ENCODE results near the gene FAM117B. TPM values are rescaled to one million over a fixed set of nuclear protein-coding genes. Genes with fewer than 3 reads are reported as not detected.
A peak's percentile ranks its signal among the peaks of the same experiment; 100 is the strongest.

Gene FAM117B
- polyA plus RNA-seq, 4 donors: 1.4 to 15.0 (median 3.1) TPM

DNA sequence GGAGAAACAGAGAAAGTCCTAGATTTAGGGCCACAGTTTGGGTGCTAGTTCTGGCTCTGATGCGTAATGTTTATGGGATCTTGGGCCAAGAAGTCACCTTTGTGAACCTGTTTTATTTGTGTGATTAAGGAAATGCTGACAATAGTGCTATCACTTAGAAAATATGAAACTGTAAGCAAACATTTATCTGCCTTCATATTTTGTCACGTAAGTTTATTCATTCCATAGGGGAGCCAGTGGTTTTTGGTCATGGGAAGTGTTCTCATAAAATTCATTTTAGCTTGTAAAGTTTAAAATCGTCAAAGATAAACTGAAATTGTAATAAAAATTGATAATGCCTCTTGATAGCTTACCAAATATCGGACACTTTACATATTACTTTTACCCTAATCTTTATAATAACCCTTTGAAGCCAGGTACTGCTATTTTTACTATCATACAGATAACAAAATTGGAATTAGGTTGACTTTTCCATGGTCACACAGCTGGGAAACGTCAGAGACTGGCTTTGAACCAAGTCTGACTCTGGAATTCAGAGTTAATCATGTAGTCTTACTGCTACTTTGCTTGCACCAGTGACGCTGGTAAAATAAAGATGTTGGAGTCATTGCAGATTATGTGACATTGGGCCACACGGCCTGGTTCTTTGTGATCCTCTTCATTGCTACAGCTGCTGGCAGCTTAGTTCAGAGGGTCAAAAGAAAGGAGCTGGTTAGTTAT lies 137.1 kb downstream of the FAM117B start:
- H3K27me3 ChIP-seq (ENCODE audit: control insufficient read depth in 3 of 3, insufficient read depth in 3 of 3, low read length in 3 of 3): no peaks in the 10 kb centered on the region
- no peaks in the 10 kb centered on the region for H3K9me3 ChIP-seq (ENCODE audit: control insufficient read depth in 2 of 2, insufficient read depth in 1 of 2, low read depth in 1 of 2, low read length in 1 of 2)
- DNase-seq (peak in 1 of 2 donors; percentile 35), FAIRE-seq (no peak)
- H3K4me1 ChIP-seq (ENCODE audit: control insufficient read depth in 3 of 3, insufficient read depth in 2 of 3, low read depth in 1 of 3, low read length in 2 of 3): peaks cover 0 to 8% (median 0%) of the 10 kb centered on the region in 3 donors
- H3K36me3 ChIP-seq (ENCODE audit: control insufficient read depth in 3 of 3, insufficient read depth in 2 of 3, low read depth in 1 of 3, low read length in 3 of 3): peaks cover 0 to 13% (median 3%) of the 10 kb centered on the region in 3 donors
- H3K27ac ChIP-seq (ENCODE audit: low read depth in 1 of 3, low read length in 2 of 3): no peak overlapping the region
- no peak overlapping the region for H3K4me3 ChIP-seq (ENCODE audit: low read depth in 1 of 3, low read length in 3 of 3)
- 24 to 56% (median 43%) methylated on average over 7 of the region's 7 CpGs for WGBS, 3 donors

- Histone ChIP-seq H3K4me3 (ENCODE audit: low read depth in 1 of 3, low read length in 3 of 3) (no peak overlapping the region), H3K4me1 (ENCODE audit: control insufficient read depth in 3 of 3, insufficient read depth in 2 of 3, low read depth in 1 of 3, low read length in 2 of 3) (peaks cover 0 to 8% (median 0%) of the 10 kb centered on the region in 3 donors), H3K9me3 (ENCODE audit: control insufficient read depth in 2 of 2, insufficient read depth in 1 of 2, low read depth in 1 of 2, low read length in 1 of 2) (no peaks in the 10 kb centered on the region), H3K36me3 (ENCODE audit: control insufficient read depth in 3 of 3, insufficient read depth in 2 of 3, low read depth in 1 of 3, low read length in 3 of 3) (peaks cover 0 to 16% (median 3%) of the 10 kb centered on the region in 3 donors), H3K27ac (ENCODE audit: low read depth in 1 of 3, low read length in 2 of 3) (no peak overlapping the region), H3K27me3 (ENCODE audit: control insufficient read depth in 3 of 3, insufficient read depth in 3 of 3, low read length in 3 of 3) (no peaks in the 10 kb centered on the region)
- DNase-seq (peak; percentile 81), FAIRE-seq (peak; percentile 49)
- 44 to 74% (median 58%) methylated on average over 6 of the region's 6 CpGs for WGBS, 3 donors
Observed at GRCh38 chr2:202773301-202773973, 138.7 kb downstream of the FAM117B start.

DNA sequence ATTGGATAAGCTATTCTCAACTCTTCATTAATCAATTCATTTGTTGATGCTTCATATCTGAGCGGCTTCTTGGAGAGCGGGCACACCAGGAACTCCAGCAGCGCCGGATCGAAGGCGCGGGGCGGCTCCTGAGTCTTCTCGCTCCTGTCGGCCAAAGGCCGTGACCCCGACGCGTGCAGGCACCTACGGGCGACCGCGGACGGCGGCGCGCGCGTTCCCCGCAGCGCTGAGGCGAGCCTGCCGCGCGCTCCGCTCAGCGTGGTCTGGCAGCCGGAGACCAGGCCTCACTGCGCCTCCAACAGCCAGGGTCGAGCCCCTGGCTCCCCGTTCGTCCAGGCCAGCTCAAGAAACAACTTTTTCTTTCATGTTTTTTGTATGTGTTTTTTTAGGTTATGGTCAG lies 139.3 kb downstream of the FAM117B start:
- 86 to 90% (median 89%) methylated on average over 37 of the region's 37 CpGs for WGBS, 3 donors
- no peaks in the 10 kb centered on the region for H3K27me3 ChIP-seq (ENCODE audit: control insufficient read depth in 3 of 3, insufficient read depth in 3 of 3, low read length in 3 of 3)
- FAIRE-seq (no peak), DNase-seq (no peak)
- H3K27ac ChIP-seq (ENCODE audit: low read depth in 1 of 3, low read length in 2 of 3): no peak overlapping the region
- H3K36me3 ChIP-seq (ENCODE audit: control insufficient read depth in 3 of 3, insufficient read depth in 2 of 3, low read depth in 1 of 3, low read length in 3 of 3): peaks cover 0 to 16% (median 3%) of the 10 kb centered on the region in 3 donors
- no peak overlapping the region for H3K4me3 ChIP-seq (ENCODE audit: low read depth in 1 of 3, low read length in 3 of 3)
- H3K4me1 ChIP-seq (ENCODE audit: control insufficient read depth in 3 of 3, insufficient read depth in 2 of 3, low read depth in 1 of 3, low read length in 2 of 3): peaks cover 0 to 4% (median 0%) of the 10 kb centered on the region in 3 donors
- H3K9me3 ChIP-seq (ENCODE audit: control insufficient read depth in 2 of 2, insufficient read depth in 1 of 2, low read depth in 1 of 2, low read length in 1 of 2): no peaks in the 10 kb centered on the region

DNA sequence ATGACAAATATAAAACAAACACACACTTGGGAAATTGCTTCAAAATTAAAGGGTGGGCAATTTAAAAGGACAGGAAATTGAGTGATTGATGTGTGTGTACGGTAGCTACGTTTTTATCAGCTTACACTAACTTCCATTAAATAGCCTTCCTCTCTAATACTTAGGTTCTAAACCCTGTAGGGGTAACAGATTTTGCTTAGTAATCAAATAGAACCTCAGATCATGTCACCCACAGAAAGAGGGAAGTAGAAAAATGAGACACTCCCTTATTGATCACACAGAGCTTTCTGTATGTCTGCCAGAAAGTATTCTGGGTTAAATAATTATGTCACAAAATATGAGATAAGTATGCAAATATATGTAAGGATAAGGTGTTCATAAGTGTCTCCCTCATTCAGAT lies 143.4 kb downstream of the FAM117B start:
- Histone ChIP-seq H3K27ac (ENCODE audit: low read depth in 1 of 3, low read length in 2 of 3) (no peak overlapping the region), H3K4me3 (ENCODE audit: low read depth in 1 of 3, low read length in 3 of 3) (no peak overlapping the region), H3K4me1 (ENCODE audit: control insufficient read depth in 3 of 3, insufficient read depth in 2 of 3, low read depth in 1 of 3, low read length in 2 of 3) (no peaks in the 10 kb centered on the region), H3K9me3 (ENCODE audit: control insufficient read depth in 2 of 2, insufficient read depth in 1 of 2, low read depth in 1 of 2, low read length in 1 of 2) (no peaks in the 10 kb centered on the region), H3K36me3 (ENCODE audit: control insufficient read depth in 3 of 3, insufficient read depth in 2 of 3, low read depth in 1 of 3, low read length in 3 of 3) (peaks cover 0 to 13% (median 3%) of the 10 kb centered on the region in 3 donors), H3K27me3 (ENCODE audit: control insufficient read depth in 3 of 3, insufficient read depth in 3 of 3, low read length in 3 of 3) (no peaks in the 10 kb centered on the region)
- WGBS, 3 donors: 58 to 65% (median 65%) methylated on average over 2 of the region's 2 CpGs
- FAIRE-seq (no peak), DNase-seq (peak in 1 of 2 donors; percentile 39)

- DNase-seq (no peak), FAIRE-seq (no peak)
- no peak overlapping the region for H3K27ac ChIP-seq (ENCODE audit: low read depth in 1 of 3, low read length in 2 of 3)
- no peak overlapping the region for H3K4me3 ChIP-seq (ENCODE audit: low read depth in 1 of 3, low read length in 3 of 3)
- H3K4me1 ChIP-seq (ENCODE audit: control insufficient read depth in 3 of 3, insufficient read depth in 2 of 3, low read depth in 1 of 3, low read length in 2 of 3): no peaks in the 10 kb centered on the region
- no peaks in the 10 kb centered on the region for H3K9me3 ChIP-seq (ENCODE audit: control insufficient read depth in 2 of 2, insufficient read depth in 1 of 2, low read depth in 1 of 2, low read length in 1 of 2)
- peaks cover 0 to 19% (median 0%) of the 10 kb centered on the region in 3 donors for H3K36me3 ChIP-seq (ENCODE audit: control insufficient read depth in 3 of 3, insufficient read depth in 2 of 3, low read depth in 1 of 3, low read length in 3 of 3)
- H3K27me3 ChIP-seq (ENCODE audit: control insufficient read depth in 3 of 3, insufficient read depth in 3 of 3, low read length in 3 of 3): no peaks in the 10 kb centered on the region
Observed at GRCh38 chr2:202780514-202781021, 145.8 kb downstream of the FAM117B start.

DNA sequence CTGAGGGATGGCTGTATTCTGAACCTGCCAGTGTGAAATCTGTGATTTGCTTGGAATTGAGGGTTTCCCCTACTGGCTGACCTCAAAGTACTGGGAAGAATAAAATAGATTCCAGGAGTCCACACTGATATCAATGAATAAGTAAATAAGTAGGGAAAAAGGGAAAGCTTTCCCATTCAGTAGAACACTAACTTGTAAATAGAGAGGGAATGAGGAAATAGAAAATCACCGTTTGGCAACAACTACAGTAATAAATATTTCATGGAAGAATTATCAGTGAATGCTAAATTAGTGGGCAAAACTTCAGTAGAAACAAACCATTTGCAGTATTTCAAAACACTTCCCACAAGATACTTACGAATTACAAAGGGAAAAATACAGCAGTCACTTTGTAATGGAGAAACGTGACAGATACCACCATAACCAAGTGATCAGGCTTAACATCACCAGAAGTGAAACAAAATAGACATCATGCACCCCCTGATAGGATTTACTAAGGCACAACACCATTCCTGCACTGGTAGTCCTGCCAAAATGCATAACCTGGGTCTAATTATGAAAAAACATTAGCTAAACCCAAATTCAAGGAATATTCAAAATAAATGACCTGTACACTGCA lies 148.3 kb downstream of the FAM117B start:
- H3K27me3 ChIP-seq (ENCODE audit: control insufficient read depth in 3 of 3, insufficient read depth in 3 of 3, low read length in 3 of 3): no peaks in the 10 kb centered on the region
- peaks cover 0 to 16% (median 0%) of the 10 kb centered on the region in 3 donors for H3K36me3 ChIP-seq (ENCODE audit: control insufficient read depth in 3 of 3, insufficient read depth in 2 of 3, low read depth in 1 of 3, low read length in 3 of 3)
- H3K9me3 ChIP-seq (ENCODE audit: control insufficient read depth in 2 of 2, insufficient read depth in 1 of 2, low read depth in 1 of 2, low read length in 1 of 2): no peaks in the 10 kb centered on the region
- FAIRE-seq: no peak
- WGBS, 3 donors: 44 to 56% (median 51%) methylated on average over 3 of the region's 3 CpGs
- H3K4me1 ChIP-seq (ENCODE audit: control insufficient read depth in 3 of 3, insufficient read depth in 2 of 3, low read depth in 1 of 3, low read length in 2 of 3): no peaks in the 10 kb centered on the region
- no peak for DNase-seq
- H3K4me3 ChIP-seq (ENCODE audit: low read depth in 1 of 3, low read length in 3 of 3): no peak overlapping the region
- H3K27ac ChIP-seq (ENCODE audit: low read depth in 1 of 3, low read length in 2 of 3): no peak overlapping the region

DNA sequence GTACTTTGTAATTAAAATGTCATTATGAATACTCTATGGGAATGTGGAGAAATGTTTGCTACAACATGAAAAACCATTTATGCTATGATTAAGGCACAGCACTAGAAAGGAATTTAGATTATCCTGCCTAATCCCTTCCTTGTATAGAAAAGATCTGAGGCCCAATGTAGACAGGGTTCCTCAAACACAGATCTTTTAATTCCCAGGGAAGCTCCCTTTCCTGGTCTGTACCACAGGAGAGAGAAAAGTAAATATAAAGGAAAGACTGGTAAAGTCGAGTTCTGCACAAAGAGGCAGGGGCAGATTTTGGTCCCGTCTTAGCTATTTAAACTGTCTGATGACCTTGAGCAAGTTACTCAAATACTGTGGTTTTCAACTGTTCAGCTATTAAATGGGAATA lies 152.1 kb downstream of the FAM117B start:
- WGBS, 3 donors: 79 to 93% (median 79%) methylated on average over 2 of the region's 2 CpGs
- no peak for FAIRE-seq
- no peaks in the 10 kb centered on the region for H3K27me3 ChIP-seq (ENCODE audit: control insufficient read depth in 3 of 3, insufficient read depth in 3 of 3, low read length in 3 of 3)
- peak overlapping the region in 1 of 3 donors; percentile 38 for H3K27ac ChIP-seq (ENCODE audit: low read depth in 1 of 3, low read length in 2 of 3)
- no peaks in the 10 kb centered on the region for H3K4me1 ChIP-seq (ENCODE audit: control insufficient read depth in 3 of 3, insufficient read depth in 2 of 3, low read depth in 1 of 3, low read length in 2 of 3)
- DNase-seq: no peak
- no peak overlapping the region for H3K4me3 ChIP-seq (ENCODE audit: low read depth in 1 of 3, low read length in 3 of 3)
- H3K36me3 ChIP-seq (ENCODE audit: control insufficient read depth in 3 of 3, insufficient read depth in 2 of 3, low read depth in 1 of 3, low read length in 3 of 3): peaks cover 0 to 19% (median 0%) of the 10 kb centered on the region in 3 donors
- H3K9me3 ChIP-seq (ENCODE audit: control insufficient read depth in 2 of 2, insufficient read depth in 1 of 2, low read depth in 1 of 2, low read length in 1 of 2): no peaks in the 10 kb centered on the region

DNA sequence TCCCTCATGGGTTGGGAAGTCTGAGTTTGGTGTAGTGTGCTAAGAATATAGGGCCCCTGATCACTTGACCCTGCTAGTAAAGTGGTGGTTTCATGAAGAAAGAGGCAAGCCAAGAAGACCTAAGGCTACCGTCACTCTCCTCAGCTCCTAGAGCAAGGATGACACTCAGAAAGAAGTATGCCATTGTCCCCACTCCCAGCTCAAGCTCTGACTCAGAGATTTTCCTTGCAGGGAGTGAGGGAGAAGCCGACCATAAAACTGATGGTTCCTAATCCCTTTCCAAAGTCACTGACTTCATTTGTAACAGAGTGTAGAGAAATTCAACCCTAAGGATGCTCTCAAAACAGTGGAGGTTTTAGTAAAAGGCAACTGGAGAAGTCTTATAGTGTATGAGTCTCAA lies 155.9 kb downstream of the FAM117B start:
- 93 to 95% (median 95%) methylated on average over 2 of the region's 2 CpGs for WGBS, 3 donors
- H3K27me3 ChIP-seq (ENCODE audit: control insufficient read depth in 3 of 3, insufficient read depth in 3 of 3, low read length in 3 of 3): no peaks in the 10 kb centered on the region
- no peak overlapping the region for H3K4me3 ChIP-seq (ENCODE audit: low read depth in 1 of 3, low read length in 3 of 3)
- DNase-seq (no peak), FAIRE-seq (no peak)
- no peaks in the 10 kb centered on the region for H3K9me3 ChIP-seq (ENCODE audit: control insufficient read depth in 2 of 2, insufficient read depth in 1 of 2, low read depth in 1 of 2, low read length in 1 of 2)
- H3K27ac ChIP-seq (ENCODE audit: low read depth in 1 of 3, low read length in 2 of 3): no peak overlapping the region
- H3K36me3 ChIP-seq (ENCODE audit: control insufficient read depth in 3 of 3, insufficient read depth in 2 of 3, low read depth in 1 of 3, low read length in 3 of 3): peaks cover 0 to 5% (median 0%) of the 10 kb centered on the region in 3 donors
- no peaks in the 10 kb centered on the region for H3K4me1 ChIP-seq (ENCODE audit: control insufficient read depth in 3 of 3, insufficient read depth in 2 of 3, low read depth in 1 of 3, low read length in 2 of 3)

Data from small intestine (tissue), 7 donors.